Endothelial cell of umbilical vein (primary cell): ENCODE results near the gene OR2C3. TPM values are rescaled to one million over a fixed set of nuclear protein-coding genes. Genes with fewer than 3 reads are reported as not detected.

Experiments used
- BruUV-seq: library from RNA; stranded (reverse); fragments of 400-500 nt; replicated peaks from 2 replicates; lab custom pipeline; 2021; lab: Mats Ljungman, UMichigan
- CTCF ChIA-PET: fragments of 300-600, 350-600 bp; sonication (Branson Sonifier 250); formaldehyde crosslinking; loops from one replicate; lab custom pipeline; 2021; ENCODE audit warnings: antibody characterized with exemption, inconsistent platforms; lab: Charles Lee
- POLR2A ChIA-PET: fragments of 300-600, 350-600 bp; sonication (Branson Sonifier 250); formaldehyde crosslinking; loops from one replicate; lab custom pipeline; 2021; ENCODE audit warnings: antibody characterized with exemption, inconsistent platforms; lab: Charles Lee
- DNase-seq: peaks from one replicate; pipeline ENCODE4 v3.0.0-alpha.2; 2011; ENCODE audit warnings: low read depth, low spot score
- FAIRE-seq: peaks from 2 replicates; lab custom pipeline; 2011; peaks lifted over from hg19 to GRCh38; lab: Jason Lieb, UNC
- H2AFZ ChIP-seq: 2 replicates; pipeline ENCODE4 v1.6.0; 2012; ENCODE audit warnings: low read depth, low read length, control low read depth, inconsistent platforms
- H3K27ac ChIP-seq: 2 replicates; pipeline ENCODE4 v1.5.1; 2011; ENCODE audit warnings: low read depth, mild to moderate bottlenecking, control low read depth, low read length, moderate library complexity; ENCODE audit not compliant: insufficient read depth
- H3K27me3 ChIP-seq, 2 experiments: 2 replicates each; pipeline versions ENCODE4 v1.6.0 to v1.6.1; 2011; ENCODE audit warnings: low read length in 2 of 2, mixed read lengths in 1 of 2; ENCODE audit not compliant: control insufficient read depth in 2 of 2, insufficient read depth in 2 of 2
- H3K36me3 ChIP-seq, 2 experiments: 2 replicates in 1 of 2; 3 replicates in 1 of 2; pipeline ENCODE4 v1.5.1; 2011; ENCODE audit warnings: low read length in 2 of 2, mild to moderate bottlenecking in 1 of 2, moderate library complexity in 1 of 2; ENCODE audit not compliant: control insufficient read depth in 2 of 2, insufficient read depth in 2 of 2; ENCODE audit errors: extremely low read depth in 1 of 2
- H3K4me1 ChIP-seq: 3 replicates; pipeline ENCODE4 v1.5.1; 2011; ENCODE audit warnings: mild to moderate bottlenecking, low read length; ENCODE audit not compliant: control insufficient read depth, insufficient read depth; ENCODE audit errors: extremely low read depth
- H3K4me2 ChIP-seq: 2 replicates; pipeline ENCODE4 v1.6.1; 2011; ENCODE audit warnings: low read length, control low read depth, mixed read lengths; ENCODE audit not compliant: insufficient read depth
- H3K4me3 ChIP-seq, 3 experiments: fragments of 200-600 bp in 1 of 3; sonication (generic), shearing (Covaris generic) in 1 of 3; replicated peaks in 1 of 3; 2 replicates each; pipeline ENCODE4 v1.5.1; 2011 to 2016; ENCODE audit warnings: control low read depth in 3 of 3, low read length in 3 of 3, mild to moderate bottlenecking in 2 of 3, inconsistent platforms in 1 of 3, low read depth in 1 of 3, moderate library complexity in 1 of 3; ENCODE audit not compliant: insufficient read depth in 1 of 3
- H3K79me2 ChIP-seq: 2 replicates; pipeline ENCODE4 v1.6.0; 2012; ENCODE audit warnings: low read length, inconsistent platforms; ENCODE audit not compliant: control insufficient read depth, insufficient read depth
- H3K9ac ChIP-seq: replicated peaks from 2 replicates; pipeline ENCODE3; 2011; ENCODE audit warnings: low read length, control low read depth; ENCODE audit not compliant: insufficient read depth; ENCODE audit errors: extremely low read depth
- H3K9me1 ChIP-seq: replicated peaks from 3 replicates; pipeline ENCODE4 v1.6.0; 2011; ENCODE audit warnings: mild to moderate bottlenecking, low read length; ENCODE audit not compliant: control insufficient read depth, insufficient read depth; ENCODE audit errors: extremely low read depth
- H3K9me3 ChIP-seq: replicated peaks from 2 replicates; pipeline ENCODE4 v1.5.1; 2012; ENCODE audit warnings: low read length, inconsistent platforms; ENCODE audit not compliant: control insufficient read depth, insufficient read depth
- H4K20me1 ChIP-seq: replicated peaks from 2 replicates; pipeline ENCODE3; 2011; ENCODE audit warnings: mild to moderate bottlenecking, low read length; ENCODE audit not compliant: control insufficient read depth, insufficient read depth; ENCODE audit errors: extremely low read depth
- EZH2 ChIP-seq: IDR thresholded peaks from 2 replicates; pipeline ENCODE4 v1.6.1; 2012; ENCODE audit warnings: borderline replicate concordance, low read depth, mild to moderate bottlenecking, moderate library complexity, low read length, inconsistent platforms; ENCODE audit not compliant: severe bottlenecking
- FOS ChIP-seq: IDR thresholded peaks from 2 replicates; pipeline ENCODE4 v1.6.1; 2011; ENCODE audit warnings: mild to moderate bottlenecking, low read length, moderate library complexity, borderline replicate concordance; ENCODE audit not compliant: insufficient read depth
- GATA2 ChIP-seq: IDR thresholded peaks from 2 replicates; pipeline ENCODE4 v1.7.0; 2011; ENCODE audit warnings: low read depth, mild to moderate bottlenecking, moderate library complexity, mixed read lengths, low read length; ENCODE audit not compliant: insufficient read length, insufficient read depth
- JUN ChIP-seq: IDR thresholded peaks from 2 replicates; pipeline ENCODE4 v1.6.1; 2011; ENCODE audit warnings: borderline replicate concordance, low read depth; ENCODE audit not compliant: insufficient read length, insufficient read depth
- MYC ChIP-seq: IDR thresholded peaks from one replicate; pipeline ENCODE4 v1.6.1; 2011; ENCODE audit warnings: mild to moderate bottlenecking, low read depth, low read length
- POLR2A ChIP-seq: IDR thresholded peaks from 2 replicates; pipeline ENCODE4 v1.6.1; 2012; ENCODE audit warnings: low read depth, mild to moderate bottlenecking, control low read depth, low read length
- POLR2AphosphoS5 ChIP-seq: IDR thresholded peaks from 2 replicates; pipeline ENCODE4 v1.6.1; 2012; ENCODE audit warnings: low read depth, mild to moderate bottlenecking, control low read depth, low read length, moderate library complexity; ENCODE audit not compliant: insufficient read depth
- dilution Hi-C: fragments of 300-500 bp; cut with MboI; formaldehyde crosslinking; loops from one replicate; pipeline ENCODE4 v1.15.0; 2019; ENCODE audit warnings: low sequenced_read_pairs; ENCODE audit not compliant: extremely low pct_ligation_motif_present
- intact Hi-C: fragments of 100-400 bp; cut with micrococcal nuclease; formaldehyde crosslinking; loops from one replicate; pipeline ENCODE4 v1.10.0; 2022
- polyA plus RNA-seq, 4 experiments: library from polyadenylated mRNA; depleted of rRNA in 3 of 4; stranded (reverse) in 3 of 4; unstranded in 1 of 4; fragments of >200 nt; gene quantifications; 2 replicates each; pipeline versions ENCODE4 v1.2.1 to v1.2.3, GENCODE V29; 2011 to 2012; ENCODE audit warnings: missing spikeins in 1 of 4
- total RNA-seq: library from RNA; stranded (reverse); gene quantifications from 2 replicates; pipeline ENCODE4 v1.2.3, GENCODE V29; 2021
- TF ChIP-seq, protein P1 (sequence below): IDR thresholded peaks from 2 replicates; pipeline ENCODE4 v1.6.1; 2011; ENCODE audit not compliant: insufficient read depth, insufficient read length
- TF ChIP-seq, protein P2 (sequence below), 2 donors: IDR thresholded peaks; 1 replicate in 1 of 2; 2 replicates in 1 of 2; pipeline ENCODE4 v1.5.1; 2011; ENCODE audit warnings: low read length in 2 of 2, mild to moderate bottlenecking in 2 of 2, moderate library complexity in 2 of 2, control low read depth in 1 of 2, inconsistent platforms in 1 of 2, low read depth in 1 of 2; ENCODE audit not compliant: insufficient read depth in 1 of 2; ENCODE audit errors: extremely low read depth in 1 of 2

OR2C3 gene
- total and polyA plus RNA-seq, 2 donors (not counting 3 experiments of a cell fraction or from before 2014, with no cell fraction given): not detected

DNA sequence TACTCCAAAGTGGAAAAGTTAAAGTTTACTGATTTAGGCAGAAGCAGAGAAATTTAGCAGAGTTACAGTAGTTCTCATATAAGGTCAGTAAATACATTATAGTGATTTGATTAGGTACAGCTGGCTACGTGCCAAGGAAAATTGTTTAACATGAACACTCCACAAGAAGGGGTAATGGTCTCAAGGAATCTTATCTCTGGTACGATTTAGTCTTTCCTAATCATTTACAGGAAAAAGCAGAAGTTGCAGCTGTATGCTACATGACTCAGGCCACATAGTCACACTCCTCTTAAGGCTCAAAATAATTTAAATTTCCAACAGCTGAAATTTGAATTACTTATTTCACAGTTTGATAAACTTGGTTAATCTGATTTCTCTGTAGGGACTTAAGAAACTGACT is 41.5 kb downstream of the OR2C3 start:
- no peaks in the 10 kb centered on the region for H4K20me1 ChIP-seq
- H3K36me3 ChIP-seq: no peaks in the 10 kb centered on the region
- intact Hi-C loops: no loop called here
- dilution Hi-C loops: no loop called here
- no peaks in the 10 kb centered on the region for H3K9me1 ChIP-seq
- no peak overlapping the region for H3K27ac ChIP-seq
- H2AFZ ChIP-seq: no peak overlapping the region
- no peak for FAIRE-seq
- no TSS peak for BruUV-seq
- DNase-seq: no peak
- H3K4me2 ChIP-seq: no peak overlapping the region
- TF ChIP-seq MYC (no peak), FOS (no peak), POLR2A (no peak), POLR2AphosphoS5 (no peak), JUN (no peak), GATA2 (no peak), EZH2 (no peak)
- TF ChIP-seq, protein P1, sequence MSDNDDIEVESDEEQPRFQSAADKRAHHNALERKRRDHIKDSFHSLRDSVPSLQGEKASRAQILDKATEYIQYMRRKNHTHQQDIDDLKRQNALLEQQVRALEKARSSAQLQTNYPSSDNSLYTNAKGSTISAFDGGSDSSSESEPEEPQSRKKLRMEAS: no peak
- TF ChIP-seq, protein P2, sequence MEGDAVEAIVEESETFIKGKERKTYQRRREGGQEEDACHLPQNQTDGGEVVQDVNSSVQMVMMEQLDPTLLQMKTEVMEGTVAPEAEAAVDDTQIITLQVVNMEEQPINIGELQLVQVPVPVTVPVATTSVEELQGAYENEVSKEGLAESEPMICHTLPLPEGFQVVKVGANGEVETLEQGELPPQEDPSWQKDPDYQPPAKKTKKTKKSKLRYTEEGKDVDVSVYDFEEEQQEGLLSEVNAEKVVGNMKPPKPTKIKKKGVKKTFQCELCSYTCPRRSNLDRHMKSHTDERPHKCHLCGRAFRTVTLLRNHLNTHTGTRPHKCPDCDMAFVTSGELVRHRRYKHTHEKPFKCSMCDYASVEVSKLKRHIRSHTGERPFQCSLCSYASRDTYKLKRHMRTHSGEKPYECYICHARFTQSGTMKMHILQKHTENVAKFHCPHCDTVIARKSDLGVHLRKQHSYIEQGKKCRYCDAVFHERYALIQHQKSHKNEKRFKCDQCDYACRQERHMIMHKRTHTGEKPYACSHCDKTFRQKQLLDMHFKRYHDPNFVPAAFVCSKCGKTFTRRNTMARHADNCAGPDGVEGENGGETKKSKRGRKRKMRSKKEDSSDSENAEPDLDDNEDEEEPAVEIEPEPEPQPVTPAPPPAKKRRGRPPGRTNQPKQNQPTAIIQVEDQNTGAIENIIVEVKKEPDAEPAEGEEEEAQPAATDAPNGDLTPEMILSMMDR (IDR thresholded peaks at IDR 0.05; ENCODE audit: extremely low read depth in 1 of 2, insufficient read depth in 1 of 2, low read depth in 1 of 2, low read length in 2 of 2): no peak
- no peaks in the 10 kb centered on the region for H3K27me3 ChIP-seq
- H3K9me3 ChIP-seq: no peaks in the 10 kb centered on the region
- no peak overlapping the region for H3K9ac ChIP-seq
- ChIA-PET CTCF (no interaction called here), POLR2A (no interaction called here)
- no peaks in the 10 kb centered on the region for H3K4me1 ChIP-seq
- H3K79me2 ChIP-seq: no peaks in the 10 kb centered on the region
- no peak overlapping the region for H3K4me3 ChIP-seq
